ENCODE results near the gene FHDC1.

Gene FHDC1

DNA sequence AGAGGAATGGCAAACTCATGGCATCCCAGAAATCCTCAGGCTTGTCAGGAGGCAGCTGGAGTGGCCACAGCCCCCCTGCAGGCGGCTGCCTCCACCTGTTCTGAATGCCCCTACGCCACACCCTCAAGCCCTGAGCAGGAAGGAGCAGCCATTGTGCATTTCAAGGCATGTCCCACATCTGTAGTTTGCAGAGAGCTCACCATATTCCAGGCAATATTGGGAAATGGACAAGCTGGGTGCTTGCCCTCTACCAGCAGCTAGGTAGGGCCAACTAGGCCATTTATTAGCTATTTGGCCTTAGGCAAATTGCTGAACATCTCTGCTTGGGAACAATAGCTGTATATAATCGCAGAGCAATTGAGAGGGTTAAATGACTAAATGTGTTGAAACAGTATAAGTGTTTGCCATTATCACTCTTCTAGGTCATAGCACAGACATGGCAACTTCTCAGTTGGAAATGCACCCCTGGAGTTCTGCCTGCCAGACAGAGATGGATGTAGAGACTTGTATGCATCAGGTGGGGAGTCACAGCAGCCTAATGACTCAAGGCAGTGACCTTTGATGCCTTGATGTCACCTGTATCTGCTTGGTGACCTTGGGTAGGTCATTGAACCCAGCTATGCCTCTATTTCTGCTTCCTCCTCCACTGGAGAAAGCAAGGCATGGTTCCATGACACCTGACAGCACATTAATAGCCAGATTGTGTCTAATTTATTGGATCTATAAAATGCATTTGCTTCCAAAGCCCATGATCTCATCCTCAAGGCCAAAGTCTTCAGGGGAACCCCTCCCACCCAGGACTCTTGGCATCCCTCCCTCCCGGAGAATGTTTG is 52.8 kb downstream of the FHDC1 start:
- no peak for DNase-seq

DNA sequence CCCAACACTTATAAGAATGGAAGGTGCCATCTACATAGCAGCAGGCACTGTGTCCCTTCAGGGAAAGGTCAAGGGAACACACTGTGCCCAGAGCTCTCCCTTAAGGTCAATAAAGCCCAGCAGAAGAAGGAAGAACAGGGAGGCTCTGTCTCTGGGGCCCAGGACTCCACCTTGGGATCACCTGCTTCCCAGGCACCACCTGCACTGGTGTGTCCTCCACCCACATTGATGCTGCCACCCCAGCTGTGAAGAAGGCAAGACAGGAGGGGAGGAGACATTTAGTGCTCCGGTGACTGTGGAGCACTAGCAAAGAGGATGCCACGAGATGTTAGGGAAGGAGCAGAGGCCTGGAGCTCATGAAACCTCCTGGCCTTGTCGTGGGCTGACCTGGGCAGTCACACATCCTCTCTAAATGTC is 53.4 kb downstream of the FHDC1 start:
- DNase-seq = no peak

DNA sequence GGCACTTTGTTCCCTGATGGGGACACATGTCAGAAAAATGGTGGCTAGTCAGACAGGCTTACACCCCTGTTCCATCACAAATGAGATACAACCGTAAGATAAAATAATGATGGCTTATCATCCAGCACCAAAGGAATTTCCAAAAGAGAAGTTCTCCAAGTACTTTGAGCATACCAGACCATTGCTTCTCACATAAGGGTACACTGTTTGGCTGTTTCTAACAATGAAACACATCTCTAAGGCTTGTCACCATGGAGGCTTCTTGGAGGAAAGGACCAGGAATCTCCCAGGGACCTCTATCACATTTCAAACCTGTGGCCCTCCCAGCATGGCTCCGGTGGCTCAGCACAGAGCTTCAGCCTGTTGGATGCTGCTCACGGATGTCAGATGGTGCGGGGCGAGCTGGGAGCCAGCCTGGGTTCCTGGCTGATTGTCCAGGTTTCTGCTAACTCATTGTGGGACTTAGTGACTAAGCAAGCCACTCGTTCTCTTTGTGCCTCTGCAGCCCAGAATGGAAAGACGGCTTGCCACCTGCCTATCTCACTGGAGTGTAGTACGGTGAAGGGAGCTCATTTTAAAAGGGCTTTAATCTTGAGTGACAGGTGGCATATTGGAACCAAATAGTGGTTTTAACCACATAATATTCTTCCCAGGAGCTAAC is 54.5 kb downstream of the FHDC1 start:
- no peak for DNase-seq

DNA sequence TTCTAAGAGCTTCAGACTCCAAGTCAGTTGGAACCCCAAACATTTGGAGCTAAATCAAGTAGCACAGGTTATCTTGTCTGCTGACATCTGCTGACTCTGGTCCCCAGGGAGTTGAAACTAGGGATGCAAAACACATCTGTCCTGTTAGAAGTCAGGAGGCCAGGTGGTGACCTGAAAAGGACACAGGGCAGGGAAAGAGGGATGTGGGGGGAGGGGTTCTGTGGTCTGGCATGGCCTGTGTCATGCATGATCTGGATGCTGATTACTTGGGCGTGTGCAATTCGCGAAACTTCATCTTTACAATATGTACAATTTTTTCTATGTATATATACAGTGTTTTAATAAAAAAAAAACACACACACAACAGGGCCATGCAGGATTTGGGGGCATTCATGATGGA is 55.3 kb downstream of the FHDC1 start:
- no peak for DNase-seq

DNA sequence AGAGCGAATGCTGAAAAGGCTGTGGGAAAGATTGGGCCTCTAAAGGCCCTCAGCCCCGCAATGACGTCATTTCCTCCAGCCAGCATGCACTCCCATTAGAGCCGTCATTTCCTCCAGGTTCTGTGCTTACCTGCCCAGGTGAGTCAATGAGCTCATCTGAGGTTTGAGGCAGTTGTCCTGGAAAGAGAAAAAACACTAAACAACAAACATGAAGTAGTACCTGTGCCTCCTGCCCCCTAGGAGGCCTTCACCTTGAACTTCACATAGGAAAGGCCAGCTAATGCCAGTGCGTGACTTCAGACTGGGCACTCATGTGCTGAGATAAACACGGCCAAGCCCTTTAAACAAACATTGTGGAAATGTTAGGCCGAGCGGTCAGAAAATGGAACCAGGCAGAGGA is 55.9 kb downstream of the FHDC1 start:
- DNase-seq = no peak

DNA sequence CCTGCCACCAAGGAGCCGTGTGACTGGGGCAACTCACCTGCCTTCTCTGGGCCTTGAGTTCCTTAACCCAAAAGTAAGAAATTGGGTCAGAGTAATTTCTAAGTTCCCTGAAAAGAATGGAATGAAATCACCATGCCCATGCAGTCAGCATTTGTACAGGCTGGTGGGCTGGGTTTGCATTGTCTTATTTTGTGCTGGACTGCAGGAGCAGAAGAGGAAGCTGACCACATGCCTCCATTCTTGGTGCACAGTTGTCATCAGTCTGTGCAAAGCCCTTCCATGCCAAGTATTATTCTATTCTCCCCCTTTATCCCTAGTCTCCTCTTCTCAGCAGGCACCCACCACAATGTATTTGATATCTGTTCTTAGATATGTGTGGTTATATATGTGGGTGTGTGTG is 56.3 kb downstream of the FHDC1 start:
- no peak for DNase-seq

DNA sequence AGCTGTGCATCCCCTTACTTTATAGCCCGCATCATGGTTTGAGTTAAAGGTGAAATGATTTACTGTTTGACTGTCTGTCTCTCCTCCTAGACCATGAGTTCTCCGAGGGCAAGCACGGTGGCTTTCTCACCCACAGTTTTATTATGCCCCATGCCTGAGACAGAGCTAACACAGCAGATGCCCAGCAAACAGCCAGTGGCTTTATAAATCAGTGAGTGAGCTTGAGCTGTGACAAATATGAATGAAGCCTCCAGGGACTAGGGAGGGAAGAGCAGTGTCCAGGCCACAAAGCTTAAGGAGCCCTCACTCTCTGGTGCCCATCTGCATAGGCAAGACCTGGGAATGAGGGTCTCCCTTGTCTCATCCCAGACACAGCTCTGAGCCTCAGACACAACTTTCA is 57.9 kb downstream of the FHDC1 start:
- no peak for DNase-seq

DNA sequence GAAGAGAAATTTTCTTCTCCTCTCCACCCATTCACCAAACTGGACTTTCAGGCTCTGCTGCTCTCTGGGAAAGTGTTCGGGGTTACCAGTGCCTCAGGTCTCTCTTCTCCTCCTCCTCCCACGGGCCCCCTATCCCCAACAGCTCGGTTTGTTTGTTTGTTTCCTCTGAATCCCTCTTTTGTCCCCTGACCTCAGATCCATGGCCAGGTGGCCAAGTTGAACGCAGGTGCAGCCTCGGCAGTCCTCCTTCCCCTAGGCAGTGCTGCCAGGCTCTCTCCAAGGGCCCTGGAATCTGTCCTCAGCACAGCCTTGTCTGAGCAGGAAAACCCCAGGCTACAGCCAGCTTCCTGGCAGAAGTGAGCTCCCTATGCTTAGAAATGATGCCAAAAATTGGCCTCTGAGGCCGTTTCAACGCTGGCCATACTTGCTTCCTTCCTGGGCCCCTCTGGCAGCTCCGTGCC is 60.0 kb downstream of the FHDC1 start:
- DNase-seq = no peak

DNA sequence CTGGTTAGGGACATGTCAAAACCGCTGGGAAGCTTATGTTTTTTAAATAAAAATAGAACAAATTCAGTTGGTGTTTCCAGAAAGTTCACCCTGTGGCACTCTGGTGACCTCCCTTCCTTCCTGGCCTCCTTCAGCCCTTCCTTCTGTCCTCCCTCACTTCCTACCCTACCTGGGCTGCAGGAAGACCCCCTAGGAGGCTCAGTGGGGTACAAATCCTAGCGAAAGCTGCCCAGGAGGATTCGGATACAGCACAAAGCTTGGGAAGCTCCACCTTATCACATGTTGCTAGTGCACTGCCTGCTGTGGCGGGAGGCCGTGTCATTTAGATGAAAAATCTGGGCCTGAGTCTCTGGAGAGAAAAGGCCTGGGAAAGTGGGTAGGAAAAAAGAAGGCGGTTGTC is 60.5 kb downstream of the FHDC1 start:
- no peak for DNase-seq

DNA sequence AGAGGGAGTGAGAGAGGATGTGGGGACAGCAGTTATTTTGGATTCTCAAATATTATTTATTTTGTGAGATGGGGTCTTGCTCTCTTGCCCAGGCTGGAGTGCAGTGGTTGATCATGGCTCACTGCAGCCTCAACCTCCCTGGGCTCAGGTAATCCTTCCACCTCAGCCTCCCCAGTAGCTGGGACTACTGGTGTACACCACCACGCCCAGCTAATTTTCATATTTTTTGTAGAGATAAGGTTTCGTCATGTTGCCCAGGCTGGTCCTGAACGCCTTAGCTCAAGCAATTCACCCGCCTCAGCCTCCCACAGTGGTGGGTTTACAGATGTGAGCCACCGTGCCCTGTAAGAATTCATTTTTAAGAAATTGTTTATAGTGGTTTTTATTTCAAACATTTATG is 61.2 kb downstream of the FHDC1 start:
- no peak for DNase-seq

DNA sequence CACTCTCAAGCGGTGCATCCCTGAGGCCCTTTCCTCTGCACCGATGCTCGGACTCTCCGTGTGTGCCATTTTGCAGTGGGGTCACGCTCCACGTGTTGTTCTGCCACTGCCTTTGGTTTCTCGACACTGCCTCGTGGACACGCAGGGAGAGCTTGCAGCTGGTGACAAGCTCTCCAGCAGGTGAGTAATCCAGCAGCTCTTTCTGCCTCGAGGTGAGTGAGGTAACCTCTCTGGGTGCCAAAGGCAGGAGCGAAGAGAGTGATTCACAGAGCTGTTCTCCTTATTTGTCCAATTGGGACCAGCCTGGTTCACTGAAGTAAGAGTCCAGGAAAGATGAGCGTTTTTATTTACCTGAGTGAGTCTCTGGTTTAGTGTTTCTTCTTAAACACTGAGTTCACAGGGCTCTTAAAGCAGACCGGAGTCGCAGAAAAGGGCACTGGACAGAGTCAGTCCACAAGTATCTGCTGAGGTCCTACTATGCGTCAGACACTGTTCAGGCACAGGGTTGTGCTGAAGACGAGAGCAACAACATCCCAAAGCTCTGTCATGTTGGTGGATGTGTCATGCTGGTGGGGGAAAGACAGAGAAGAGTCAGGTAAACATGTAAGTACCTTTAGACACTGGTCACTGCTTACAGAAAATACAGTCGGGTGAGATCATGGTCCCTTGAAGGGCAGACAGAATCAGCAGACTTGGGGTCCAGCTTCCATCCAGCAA is 61.8 kb downstream of the FHDC1 start:
- no peak for DNase-seq

DNA sequence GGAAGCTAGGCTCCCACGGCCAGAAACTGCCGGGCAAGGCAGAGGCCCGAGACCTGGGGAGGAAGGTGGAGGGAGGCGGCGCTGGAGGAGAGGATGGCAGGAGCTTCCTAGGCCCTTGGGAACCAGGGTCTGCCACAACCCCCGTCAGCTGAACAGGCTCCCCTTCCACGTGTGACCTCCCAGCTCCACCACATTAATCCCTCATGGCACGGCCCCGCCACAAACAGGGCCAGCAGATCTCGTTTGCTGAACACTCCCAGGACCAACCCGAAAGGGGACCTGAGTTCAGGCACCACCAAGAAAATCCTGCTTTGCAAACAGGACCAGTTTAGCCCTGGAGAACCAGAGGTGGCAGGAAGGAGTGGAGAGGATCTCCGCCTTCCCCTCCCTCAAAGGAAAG is 62.7 kb downstream of the FHDC1 start:
- no peak for DNase-seq

DNA sequence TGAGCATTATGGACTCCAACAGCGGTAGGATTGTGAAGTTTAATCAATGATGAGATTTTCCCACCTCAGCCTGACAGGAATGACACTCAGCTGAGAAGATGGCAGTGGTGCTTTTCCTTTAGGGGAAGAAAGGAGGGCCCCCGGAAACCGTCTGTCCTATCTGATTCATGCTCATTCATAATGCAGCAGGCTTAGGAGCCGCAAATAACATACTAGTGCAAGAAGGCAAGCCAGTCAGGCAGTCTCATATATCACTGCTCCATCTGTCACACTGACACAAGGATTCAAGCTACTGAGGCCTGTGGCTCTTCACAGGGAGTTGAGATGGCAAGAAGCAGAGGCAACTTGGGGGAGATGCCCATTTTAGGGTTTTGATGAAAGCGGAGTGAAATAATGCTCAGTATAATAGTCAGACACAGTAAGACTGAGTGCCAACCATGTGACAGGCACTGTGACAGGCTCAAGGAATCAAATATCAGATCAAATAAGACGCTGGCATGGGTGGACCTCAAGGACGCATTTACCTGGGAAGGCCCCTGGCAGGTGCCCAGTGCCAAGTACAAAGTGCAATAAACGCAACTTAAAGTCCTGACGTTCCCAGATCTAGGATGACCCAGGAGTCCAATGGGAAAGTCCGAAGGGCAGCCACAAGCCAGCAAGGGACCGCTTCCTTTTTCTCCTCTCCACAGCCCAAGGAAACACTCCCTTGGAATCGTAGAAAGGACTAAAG is 63.4 kb downstream of the FHDC1 start:
- DNase-seq = no peak

DNA sequence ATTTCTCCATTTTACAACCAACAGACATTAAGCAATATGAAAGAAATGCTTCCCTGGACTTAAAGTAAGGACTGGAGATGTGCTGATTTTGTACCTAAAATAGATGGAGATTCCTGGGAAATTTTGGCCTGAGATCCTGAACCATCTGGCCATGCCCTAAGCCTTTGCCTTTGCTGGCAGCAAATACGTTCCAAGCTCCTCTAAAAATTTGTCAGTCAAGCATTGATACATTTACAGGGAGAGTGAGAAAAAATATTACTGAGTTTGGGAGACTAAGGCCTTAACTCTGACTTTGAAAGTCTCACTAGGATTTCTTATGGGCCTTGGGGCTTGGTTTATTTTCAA is 63.9 kb downstream of the FHDC1 start:
- DNase-seq = no peak

DNA sequence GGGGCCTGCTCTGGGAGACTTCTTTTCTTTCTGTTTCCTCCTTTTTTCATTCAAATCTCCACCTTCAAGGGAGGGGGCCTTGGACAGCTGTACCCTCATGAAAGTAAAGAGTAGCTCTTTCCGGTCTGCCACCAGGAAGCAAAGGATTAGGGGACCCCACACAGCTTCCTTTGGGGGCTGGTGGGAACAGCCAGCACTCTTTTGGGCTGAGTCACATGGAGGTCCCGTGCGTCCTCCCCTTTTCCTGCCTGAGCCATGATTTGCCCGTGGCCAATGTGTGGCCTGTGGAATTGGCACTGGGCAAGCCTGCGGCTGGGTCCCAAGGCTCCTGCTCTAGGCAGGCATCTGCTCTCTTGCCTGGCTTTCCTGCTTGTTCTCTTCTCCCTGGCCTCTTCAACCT is 65.5 kb downstream of the FHDC1 start:
- DNase-seq = no peak

DNA sequence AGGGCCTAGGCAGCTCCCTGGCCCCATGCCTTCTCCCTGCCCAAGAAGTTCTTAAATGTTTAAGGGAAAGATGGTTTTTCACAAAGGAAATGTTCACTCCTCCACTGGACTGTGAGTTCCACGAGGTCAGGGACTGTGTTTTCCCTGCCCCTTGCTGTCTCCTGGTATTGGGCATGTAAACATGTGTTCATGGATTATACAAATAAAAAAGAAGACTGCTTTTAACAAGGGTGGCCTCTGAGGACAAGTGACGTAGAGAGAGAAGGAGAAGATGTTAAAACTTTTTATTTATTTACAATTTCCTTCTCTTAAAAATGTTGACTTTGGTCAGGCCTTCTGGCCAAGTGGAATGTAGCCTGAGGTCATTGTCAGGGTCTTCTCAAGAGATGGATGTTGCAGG is 66.0 kb downstream of the FHDC1 start:
- DNase-seq = no peak

DNA sequence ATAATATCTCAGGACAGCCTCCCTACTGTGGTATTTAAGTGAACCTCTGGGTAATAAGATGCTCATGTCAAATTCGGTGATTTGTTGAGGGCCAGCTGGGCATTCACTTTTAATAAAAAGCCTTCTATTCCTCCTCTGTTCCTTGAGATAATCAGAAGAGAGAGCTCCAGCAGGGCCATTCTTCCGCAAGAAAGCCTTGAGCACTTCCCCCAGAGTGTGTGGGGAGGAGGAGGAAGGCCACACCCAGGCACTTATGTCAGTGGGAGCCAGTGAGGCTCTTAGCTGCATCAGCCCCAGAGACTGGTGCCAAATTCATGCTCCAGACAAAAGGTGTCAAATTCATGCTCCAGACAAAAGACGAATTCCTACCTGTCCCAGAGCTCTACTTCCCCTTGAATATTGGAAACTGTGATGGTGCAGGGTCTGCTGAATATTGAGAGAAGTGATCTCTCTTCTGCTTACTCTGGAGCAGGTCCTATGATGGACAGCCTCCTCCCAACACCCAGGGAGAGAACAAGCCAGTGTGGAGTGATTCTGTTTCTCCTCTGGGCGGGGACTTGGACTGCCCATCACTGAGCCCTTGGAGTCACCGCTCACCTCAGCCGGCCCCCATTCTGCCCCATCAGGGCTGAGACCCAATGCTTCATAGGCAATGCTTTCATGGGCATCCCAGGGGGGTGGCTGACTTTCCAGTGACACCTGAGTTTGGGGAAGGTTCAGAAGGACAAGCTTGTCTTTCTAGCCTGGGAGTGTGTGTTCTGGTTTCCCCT is 68.1 kb downstream of the FHDC1 start:
- no peak for DNase-seq

DNA sequence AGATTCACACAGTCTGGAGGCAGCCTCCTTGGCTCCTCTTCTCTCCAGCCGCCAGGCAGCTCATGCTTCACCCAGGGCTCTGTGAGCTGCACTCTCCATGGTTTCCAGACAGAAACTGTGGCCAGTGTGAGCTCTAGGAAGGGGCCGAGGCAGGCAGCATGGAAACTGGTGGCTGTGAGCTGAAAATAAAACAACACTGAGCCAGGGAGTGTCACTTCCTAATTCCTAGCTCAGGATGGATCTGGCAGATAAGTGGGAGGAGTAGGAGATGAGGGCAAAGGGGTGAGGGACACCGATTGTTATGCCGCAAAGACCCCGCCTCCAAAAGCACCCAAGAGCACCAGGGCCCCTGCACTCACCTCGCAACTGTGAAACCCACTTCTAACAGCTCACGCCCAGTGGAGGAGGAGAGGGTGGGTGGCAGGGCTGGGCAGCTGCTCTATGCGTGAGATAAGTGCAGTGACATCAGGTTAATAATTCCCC is 69.8 kb downstream of the FHDC1 start:
- no peak for DNase-seq

DNA sequence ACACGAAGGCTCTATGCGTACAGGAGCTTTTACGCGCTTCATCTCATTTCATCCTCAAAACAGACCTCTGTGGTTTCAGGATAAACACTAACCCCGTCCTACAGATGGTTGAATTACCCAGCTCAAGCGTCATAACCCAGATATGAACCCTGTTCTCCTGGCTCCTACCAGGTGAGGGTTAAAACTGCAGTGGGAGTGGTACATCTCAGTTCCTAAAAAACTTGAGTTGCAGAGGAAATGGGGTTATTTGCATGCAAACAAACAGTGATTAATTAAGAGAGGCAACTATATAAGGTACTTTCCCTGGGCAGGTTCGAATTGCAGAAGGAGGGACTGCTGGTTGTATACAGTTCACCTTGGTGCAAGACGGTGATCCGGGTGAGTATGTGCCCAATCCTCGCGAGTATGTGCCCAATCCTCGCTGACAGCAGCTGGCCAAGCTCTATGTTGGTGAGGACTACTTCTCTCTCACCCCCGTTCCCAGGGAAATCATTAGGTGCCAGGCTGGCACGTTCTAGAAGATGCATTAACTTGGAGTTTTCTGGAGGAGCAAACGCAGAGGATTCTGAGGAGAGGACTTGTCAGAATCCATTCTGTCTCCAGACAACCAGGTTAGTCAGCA is 72.6 kb downstream of the FHDC1 start:
- no peak for DNase-seq

DNA sequence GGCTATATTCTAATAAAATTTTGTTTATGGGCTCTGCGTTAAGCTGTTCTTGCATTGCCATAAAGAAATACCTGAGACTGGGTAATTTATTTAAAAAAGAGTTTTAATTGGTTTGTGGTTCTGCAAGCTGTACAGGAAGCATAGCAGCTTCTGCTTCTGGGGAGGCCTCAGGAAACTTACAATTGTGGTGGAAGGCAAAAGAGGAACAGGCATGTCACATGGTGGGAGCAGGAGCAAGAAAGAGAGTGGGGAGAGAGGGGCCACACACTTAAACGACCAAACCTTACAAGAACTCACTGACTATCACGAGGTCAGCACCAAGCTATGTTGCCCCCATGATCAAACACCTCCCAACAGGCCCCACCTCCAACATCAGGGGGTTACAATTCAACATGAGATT is 74.0 kb downstream of the FHDC1 start:
- no peak for DNase-seq

DNA sequence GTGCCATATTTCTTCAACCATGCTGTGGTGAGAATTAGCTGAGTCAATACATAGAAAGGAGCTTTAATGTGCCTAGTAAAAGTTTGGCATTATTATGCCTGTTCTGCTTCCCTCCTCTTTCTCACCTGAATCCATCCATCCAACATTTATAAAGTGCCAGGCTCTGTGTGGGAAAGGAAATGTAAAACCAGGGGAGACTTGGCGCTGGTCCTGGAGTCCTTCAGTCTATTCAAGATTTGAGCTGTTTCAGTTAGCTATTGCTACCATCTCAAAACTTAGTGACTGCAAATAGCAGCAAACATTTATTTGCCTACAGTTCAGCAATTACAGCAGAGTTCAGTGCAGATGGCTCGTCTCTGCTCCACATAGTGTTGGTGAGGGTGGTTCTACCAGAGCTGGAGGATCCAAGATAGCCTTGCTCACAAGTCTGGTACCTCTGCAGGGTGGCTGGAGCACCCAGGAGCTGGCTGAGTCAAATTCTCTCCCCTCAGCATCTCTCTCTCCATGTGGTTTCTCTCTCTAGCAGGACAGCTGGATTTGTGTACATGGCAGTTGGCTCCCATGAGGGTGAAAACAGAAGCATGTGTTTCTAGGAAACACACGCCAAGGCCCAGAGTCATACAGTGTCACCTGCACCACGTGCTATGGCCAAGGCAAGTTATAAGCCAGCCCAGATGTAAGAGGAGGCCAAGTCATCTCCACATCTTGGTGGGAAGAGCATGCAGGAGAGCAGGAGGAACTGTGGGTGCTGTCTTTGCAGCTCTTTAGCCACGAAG is 77.3 kb downstream of the FHDC1 start:
- no peak for DNase-seq
